ENCODE measurements around the gene IFNL4. TPM values are rescaled to one million over a fixed set of nuclear protein-coding genes. Genes with fewer than 3 reads are reported as not detected.

Gene IFNL4
- total RNA-seq, 1 experiment from 2014 or later, result not detected

DNA sequence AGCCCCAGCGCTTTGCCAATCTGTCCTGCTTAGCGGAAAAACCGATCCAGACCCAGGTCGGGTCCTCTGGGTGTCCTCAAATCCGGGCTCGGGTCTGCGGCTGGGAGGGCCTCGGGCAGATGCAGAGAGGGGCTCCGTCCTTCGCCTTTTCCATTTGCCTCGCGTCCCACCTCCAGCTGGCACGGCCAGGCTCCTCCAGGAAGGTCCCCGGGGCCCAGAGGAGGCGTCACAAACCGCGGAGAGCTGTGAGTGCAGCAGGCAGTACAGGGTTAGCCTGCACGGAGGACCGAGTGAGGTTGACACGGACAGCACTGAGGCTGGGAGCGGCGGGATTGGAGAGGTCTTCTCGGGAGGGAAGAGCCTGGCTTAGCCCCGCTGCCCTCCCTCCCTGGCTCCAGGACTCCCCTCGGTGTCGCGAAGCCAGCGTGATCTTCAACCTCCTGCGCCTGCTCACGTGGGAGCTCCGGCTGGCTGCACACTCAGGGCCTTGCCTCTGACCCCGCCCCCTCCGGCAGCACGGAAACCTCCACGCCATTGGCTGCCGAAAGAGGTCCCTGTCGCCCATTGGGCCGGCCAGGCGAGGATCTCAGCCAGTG lies 16.8 kb upstream of the IFNL4 start:
- TF ChIP-seq EZH2 (IDR thresholded peaks at IDR 0.05; ENCODE audit: borderline replicate concordance, low read depth, low read length, poor library complexity, severe bottlenecking), result no peak
- TF ChIP-seq, protein P1, sequence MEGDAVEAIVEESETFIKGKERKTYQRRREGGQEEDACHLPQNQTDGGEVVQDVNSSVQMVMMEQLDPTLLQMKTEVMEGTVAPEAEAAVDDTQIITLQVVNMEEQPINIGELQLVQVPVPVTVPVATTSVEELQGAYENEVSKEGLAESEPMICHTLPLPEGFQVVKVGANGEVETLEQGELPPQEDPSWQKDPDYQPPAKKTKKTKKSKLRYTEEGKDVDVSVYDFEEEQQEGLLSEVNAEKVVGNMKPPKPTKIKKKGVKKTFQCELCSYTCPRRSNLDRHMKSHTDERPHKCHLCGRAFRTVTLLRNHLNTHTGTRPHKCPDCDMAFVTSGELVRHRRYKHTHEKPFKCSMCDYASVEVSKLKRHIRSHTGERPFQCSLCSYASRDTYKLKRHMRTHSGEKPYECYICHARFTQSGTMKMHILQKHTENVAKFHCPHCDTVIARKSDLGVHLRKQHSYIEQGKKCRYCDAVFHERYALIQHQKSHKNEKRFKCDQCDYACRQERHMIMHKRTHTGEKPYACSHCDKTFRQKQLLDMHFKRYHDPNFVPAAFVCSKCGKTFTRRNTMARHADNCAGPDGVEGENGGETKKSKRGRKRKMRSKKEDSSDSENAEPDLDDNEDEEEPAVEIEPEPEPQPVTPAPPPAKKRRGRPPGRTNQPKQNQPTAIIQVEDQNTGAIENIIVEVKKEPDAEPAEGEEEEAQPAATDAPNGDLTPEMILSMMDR (conservative IDR thresholded peaks at IDR 0.05; ENCODE audit: low read depth, low read length), result no peak
- H3K4me1 ChIP-seq (ENCODE audit: insufficient read depth, low read length, poor library complexity, severe bottlenecking), result no peaks in the 10 kb centered on the region
- H3K27ac ChIP-seq (ENCODE audit: low read depth, low read length, poor library complexity, severe bottlenecking), result no peak overlapping the region
- intact Hi-C loops (cut with micrococcal nuclease; ENCODE audit: unreplicated experiment), result no loop called here
- no peaks in the 10 kb centered on the region for H3K36me3 ChIP-seq (ENCODE audit: insufficient read depth, low read length, poor library complexity, severe bottlenecking)
- BruUV-seq (replicated peaks), result no TSS peak
- no peak overlapping the region for H3K4me3 ChIP-seq (ENCODE audit: low read depth, low read length, poor library complexity, severe bottlenecking)
- DNase-seq (ENCODE audit: low spot score), result no peak
- ChIA-PET CTCF (no interaction called here), POLR2A (ENCODE audit: low non-redundant PET) (no interaction called here)
- H3K27me3 ChIP-seq (replicated peaks; ENCODE audit: insufficient read depth, low read depth, low read length, poor library complexity), result peaks cover 54% of the 10 kb centered on the region
- no peaks in the 10 kb centered on the region for H3K9me3 ChIP-seq (ENCODE audit: low read depth, low read length, poor library complexity, severe bottlenecking)

DNA sequence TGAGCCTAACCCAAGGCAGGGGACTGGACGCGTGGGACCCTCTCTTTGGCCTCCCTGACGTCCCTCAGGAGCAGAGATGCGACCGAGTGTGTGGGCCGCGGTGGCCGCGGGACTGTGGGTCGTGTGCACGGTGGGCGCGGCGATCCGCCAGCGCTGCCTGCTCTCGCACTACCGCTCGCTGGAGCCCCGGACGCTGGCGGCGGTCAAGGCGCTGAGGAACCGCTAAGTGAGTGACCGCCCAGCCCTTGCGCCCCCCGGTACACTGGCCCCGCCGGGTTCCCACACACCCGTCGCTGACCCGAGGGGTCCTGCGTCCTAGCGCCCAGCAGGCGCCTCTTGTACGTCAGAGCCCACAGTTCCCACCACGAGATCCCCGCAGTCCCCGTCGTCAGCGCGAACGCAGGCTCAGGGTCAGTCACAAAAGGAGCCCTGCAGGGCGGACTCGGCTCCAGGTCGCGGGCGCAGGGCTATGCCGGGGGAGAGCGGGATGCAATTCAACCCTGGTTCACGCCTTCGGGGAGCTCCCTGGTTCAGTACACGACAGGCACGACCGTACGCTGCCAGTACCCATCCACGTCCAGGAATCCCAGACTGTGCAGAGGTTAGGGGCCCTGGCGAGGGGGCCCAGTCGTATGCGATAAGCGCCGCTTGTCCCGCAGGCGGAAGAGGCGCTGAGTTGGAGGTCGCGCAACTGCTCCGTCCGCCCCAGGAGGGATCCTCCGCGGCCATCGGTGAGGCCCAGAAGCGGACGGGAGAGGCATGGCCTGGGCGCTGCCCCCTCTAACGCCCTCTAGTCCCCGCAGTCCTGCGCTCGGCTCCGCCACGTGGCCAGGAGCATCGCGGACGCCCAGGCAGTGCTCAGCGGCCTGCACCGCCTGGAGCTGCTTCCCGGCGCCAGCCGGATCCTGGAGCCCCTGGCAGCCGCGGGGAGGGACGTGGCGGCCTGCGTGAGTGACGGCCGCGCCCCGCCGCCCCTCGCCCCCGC lies 15.9 kb upstream of the IFNL4 start:
- no peak overlapping the region for H3K27ac ChIP-seq (ENCODE audit: low read depth, low read length, poor library complexity, severe bottlenecking)
- intact Hi-C loops (cut with micrococcal nuclease; ENCODE audit: unreplicated experiment), result no loop called here

DNA sequence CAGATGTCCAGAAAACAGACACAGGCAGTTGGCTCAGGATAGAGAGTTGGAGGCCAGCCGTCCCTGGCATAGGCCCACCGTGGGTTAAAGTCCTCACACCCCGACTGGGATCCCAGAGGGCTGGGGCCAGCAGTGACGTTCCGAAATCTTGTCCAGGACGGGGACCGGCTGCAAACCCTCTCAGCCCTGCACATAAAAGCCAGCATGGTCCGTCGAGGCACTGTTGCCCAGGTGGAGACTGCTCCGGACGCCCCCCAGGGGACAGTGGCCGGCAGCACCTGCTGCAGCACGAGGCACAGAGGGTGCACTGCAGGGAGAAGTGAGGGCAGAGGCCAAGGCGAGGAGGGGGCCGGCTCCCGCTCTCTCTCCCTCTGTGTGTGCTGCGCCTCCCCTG lies 15.3 kb upstream of the IFNL4 start:
- POLR2A ChIA-PET (ENCODE audit: low non-redundant PET), result no interaction called here
- Histone ChIP-seq H3K9me3 (ENCODE audit: low read depth, low read length, poor library complexity, severe bottlenecking) (no peaks in the 10 kb centered on the region), H3K4me3 (ENCODE audit: low read depth, low read length, poor library complexity, severe bottlenecking) (no peak overlapping the region), H3K27me3 (replicated peaks; ENCODE audit: insufficient read depth, low read depth, low read length, poor library complexity) (peaks cover 54% of the 10 kb centered on the region), H3K4me1 (ENCODE audit: insufficient read depth, low read length, poor library complexity, severe bottlenecking) (no peaks in the 10 kb centered on the region), H3K36me3 (ENCODE audit: insufficient read depth, low read length, poor library complexity, severe bottlenecking) (no peaks in the 10 kb centered on the region), H3K27ac (ENCODE audit: low read depth, low read length, poor library complexity, severe bottlenecking) (no peak overlapping the region)
- CTCF ChIA-PET, result no interaction called here
- no peak for DNase-seq (ENCODE audit: low spot score)
- intact Hi-C loops (cut with micrococcal nuclease; ENCODE audit: unreplicated experiment), result no loop called here
- BruUV-seq (replicated peaks), result no TSS peak
- TF ChIP-seq, protein P1 (conservative IDR thresholded peaks at IDR 0.05; ENCODE audit: low read depth, low read length), result no peak
- no peak for TF ChIP-seq EZH2 (IDR thresholded peaks at IDR 0.05; ENCODE audit: borderline replicate concordance, low read depth, low read length, poor library complexity, severe bottlenecking)

More for the DNA sequence above, 15.9 kb upstream of the IFNL4 start:
- Histone ChIP-seq H3K36me3 (ENCODE audit: insufficient read depth, low read length, poor library complexity, severe bottlenecking) (no peaks in the 10 kb centered on the region), H3K9me3 (ENCODE audit: low read depth, low read length, poor library complexity, severe bottlenecking) (no peaks in the 10 kb centered on the region), H3K27me3 (replicated peaks; ENCODE audit: insufficient read depth, low read depth, low read length, poor library complexity) (peaks cover 54% of the 10 kb centered on the region), H3K4me1 (ENCODE audit: insufficient read depth, low read length, poor library complexity, severe bottlenecking) (no peaks in the 10 kb centered on the region), H3K4me3 (ENCODE audit: low read depth, low read length, poor library complexity, severe bottlenecking) (no peak overlapping the region)
- no TSS peak for BruUV-seq (replicated peaks)
- DNase-seq (ENCODE audit: low spot score), result no peak
- CTCF ChIA-PET, result no interaction called here
- POLR2A ChIA-PET (ENCODE audit: low non-redundant PET), result no interaction called here
- peak; percentile 88 for TF ChIP-seq EZH2 (IDR thresholded peaks at IDR 0.05; ENCODE audit: borderline replicate concordance, low read depth, low read length, poor library complexity, severe bottlenecking)
- TF ChIP-seq, protein P1 (conservative IDR thresholded peaks at IDR 0.05; ENCODE audit: low read depth, low read length), result no peak

Data from A673 (cell line).